ENCODE data around the gene F2RL1.
A peak's percentile ranks its signal among the peaks of the same experiment; 100 is the strongest.
"Not testable (repeated sequence)": the region's sequence is repeated elsewhere in the genome, so short reads cannot be mapped to it uniquely, and the experiment has no call there.

The F2RL1 gene

GRCh38 chr5:76818844-76819831 lies at the start of gene F2RL1:
Gene F2RL1, plus strand, starts transcription at chr5:76819030. Its CDS starts 153 bp downstream, at chr5:76819183.
- no peak for DNase-seq (ENCODE audit: low read depth)

GRCh38 chr5:76771041-76771440 lies 47.8 kb upstream of the F2RL1 start:
- not testable (repeated sequence) for DNase-seq (ENCODE audit: low read depth)

GRCh38 chr5:76771705-76772405 lies 47.0 kb upstream of the F2RL1 start:
- DNase-seq (ENCODE audit: low read depth): peak; percentile 16

GRCh38 chr5:76775921-76776320 lies 42.9 kb upstream of the F2RL1 start:
- DNase-seq (ENCODE audit: low read depth): no peak

GRCh38 chr5:76776391-76776790 lies 42.4 kb upstream of the F2RL1 start:
- no peak for DNase-seq (ENCODE audit: low read depth)

GRCh38 chr5:76780616-76781015 lies 38.2 kb upstream of the F2RL1 start:
- DNase-seq (ENCODE audit: low read depth): not testable (repeated sequence)

- DNase-seq (ENCODE audit: low read depth): no peak
Observed at GRCh38 chr5:76781775-76782174, 37.1 kb upstream of the F2RL1 start.

- peak; percentile 18 for DNase-seq (ENCODE audit: low read depth)
Observed at GRCh38 chr5:76782444-76782843, 36.4 kb upstream of the F2RL1 start.

GRCh38 chr5:76787237-76787636 lies 31.6 kb upstream of the F2RL1 start:
- DNase-seq (ENCODE audit: low read depth): peak; percentile 94

- DNase-seq (ENCODE audit: low read depth): no peak
Observed at GRCh38 chr5:76788362-76788761, 30.5 kb upstream of the F2RL1 start.

GRCh38 chr5:76789275-76789674 lies 29.6 kb upstream of the F2RL1 start:
- not testable (repeated sequence) for DNase-seq (ENCODE audit: low read depth)

- no peak for DNase-seq (ENCODE audit: low read depth)
Observed at GRCh38 chr5:76789991-76790581, 28.7 kb upstream of the F2RL1 start.

GRCh38 chr5:76790632-76791290 lies 28.1 kb upstream of the F2RL1 start:
- peak; percentile 98 for DNase-seq (ENCODE audit: low read depth)

- DNase-seq (ENCODE audit: low read depth): no peak
Observed at GRCh38 chr5:76791461-76791860, 27.4 kb upstream of the F2RL1 start.

- no peak for DNase-seq (ENCODE audit: low read depth)
Observed at GRCh38 chr5:76794871-76795270, 24.0 kb upstream of the F2RL1 start.

- no peak for DNase-seq (ENCODE audit: low read depth)
Observed at GRCh38 chr5:76799588-76799987, 19.2 kb upstream of the F2RL1 start.

- no peak for DNase-seq (ENCODE audit: low read depth)
Observed at GRCh38 chr5:76800579-76800978, 18.3 kb upstream of the F2RL1 start.

GRCh38 chr5:76801159-76801802 lies 17.5 kb upstream of the F2RL1 start:
- DNase-seq (ENCODE audit: low read depth): peak; percentile 71

GRCh38 chr5:76801803-76802195 lies 17.0 kb upstream of the F2RL1 start:
- no peak for DNase-seq (ENCODE audit: low read depth)

- no peak for DNase-seq (ENCODE audit: low read depth)
Observed at GRCh38 chr5:76804266-76804665, 14.6 kb upstream of the F2RL1 start.

GRCh38 chr5:76805821-76806505 lies 12.9 kb upstream of the F2RL1 start:
- peak; percentile 94 for DNase-seq (ENCODE audit: low read depth)
